Middle frontal gyrus (tissue), 1 donor: ENCODE results near the gene ANAPC16.
"Not testable (repeated sequence)": the region's sequence is repeated elsewhere in the genome, so short reads cannot be mapped to it uniquely, and the experiment has no call there.

Source experiments
- DNase-seq: peaks from one replicate; pipeline ENCODE4 v3.0.0-alpha.2; 2015; ENCODE audit warnings: low spot score; ENCODE audit errors: extremely low spot score

ANAPC16 gene

DNA sequence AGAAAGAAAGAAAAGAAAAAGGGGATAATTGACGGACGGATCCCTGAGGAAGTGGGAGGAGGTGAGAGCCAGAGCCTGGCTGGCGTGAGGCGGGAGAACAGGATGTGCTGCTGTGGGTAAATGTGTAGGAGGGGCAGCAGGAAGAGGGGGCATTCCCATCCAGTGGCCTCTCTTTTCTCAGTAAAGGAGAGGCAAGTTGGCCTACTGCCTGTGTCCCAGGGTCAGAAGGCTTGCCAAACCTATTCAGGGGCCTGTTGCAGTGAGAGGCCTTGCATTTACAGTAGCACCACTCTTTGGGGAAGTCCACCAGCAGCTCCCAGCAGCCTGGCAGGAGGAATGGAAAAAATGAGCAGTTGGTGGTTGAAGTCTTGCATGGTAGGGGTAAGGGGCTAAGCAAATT is 26.9 kb downstream of the ANAPC16 start:
- DNase-seq: no peak

DNA sequence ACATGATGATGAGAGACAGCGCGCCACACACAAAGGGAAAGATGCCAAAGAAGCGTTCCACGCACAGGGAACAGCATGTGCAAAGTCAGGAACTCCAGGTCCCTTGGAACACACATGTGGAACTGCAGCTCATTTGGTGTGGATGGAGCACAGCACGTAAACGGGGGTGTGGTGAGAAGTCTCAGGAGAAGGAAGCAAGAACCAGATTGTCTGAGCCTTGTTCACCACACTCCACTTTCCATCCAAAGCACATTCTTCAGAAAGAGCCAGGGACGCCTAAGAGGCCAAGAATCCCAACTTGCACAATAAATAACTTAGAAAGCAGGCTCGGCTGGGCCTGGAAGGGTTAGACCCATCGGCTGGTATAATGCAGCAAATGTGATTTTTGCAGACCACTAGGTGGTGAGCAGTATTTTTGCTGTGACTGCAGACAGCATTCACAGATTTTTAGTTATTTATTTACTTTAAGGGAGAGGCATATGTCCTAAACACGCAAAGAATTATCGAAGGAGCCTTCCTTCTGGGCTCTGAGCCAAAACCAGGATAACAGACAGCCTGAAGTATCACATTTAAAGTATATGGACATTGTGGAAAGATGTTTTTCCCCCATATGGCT is 28.1 kb downstream of the ANAPC16 start:
- DNase-seq: no peak

DNA sequence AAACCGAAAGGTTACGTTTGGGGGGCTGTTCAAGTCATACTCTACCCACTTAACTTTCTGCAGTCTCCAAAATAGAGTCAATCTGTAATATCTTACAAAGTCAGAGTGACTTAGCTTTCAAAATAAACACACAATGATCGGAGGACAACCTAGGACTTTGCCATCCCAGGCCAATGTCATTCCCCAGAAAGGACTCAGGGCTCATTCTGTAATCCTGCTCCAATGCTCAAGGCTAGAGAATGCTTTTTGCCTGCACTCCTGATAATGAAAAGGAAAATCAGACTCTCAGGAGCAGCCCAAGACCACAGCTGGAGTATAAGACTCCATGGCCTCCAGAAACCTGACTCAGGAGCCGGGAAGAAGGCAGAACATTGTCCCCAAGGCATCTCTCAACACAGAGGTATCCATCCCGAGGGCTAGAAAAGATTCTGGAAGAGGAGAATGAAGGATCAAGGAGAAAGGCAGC is 28.8 kb downstream of the ANAPC16 start:
- no peak for DNase-seq

DNA sequence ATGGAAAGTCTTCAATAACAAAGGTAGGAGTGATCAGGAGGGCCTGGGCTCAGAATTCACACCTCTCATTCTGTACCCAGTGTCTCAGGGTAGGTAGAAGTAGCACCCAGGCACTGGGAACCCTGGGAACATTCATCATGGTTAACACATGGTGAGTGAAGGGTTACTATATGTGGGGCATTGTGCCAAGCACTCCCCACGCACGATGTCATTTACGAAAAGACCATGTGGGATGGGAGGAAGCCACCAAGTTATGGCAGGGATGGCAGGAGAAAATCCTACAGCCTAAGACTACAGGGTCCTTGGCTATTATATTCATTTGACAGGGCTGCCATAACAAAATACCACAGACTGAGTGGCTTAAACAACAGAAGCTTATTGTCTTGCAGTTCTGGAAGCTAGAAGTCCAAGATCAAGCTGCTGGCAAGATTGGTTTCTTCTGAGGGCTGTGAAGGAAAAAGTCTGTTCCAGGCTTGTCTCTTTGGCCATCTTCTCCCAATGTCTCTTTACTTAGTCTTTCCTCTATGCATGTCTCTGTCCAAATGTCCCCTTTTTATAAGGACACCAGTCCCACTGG is 30.2 kb downstream of the ANAPC16 start:
- DNase-seq: no peak

DNA sequence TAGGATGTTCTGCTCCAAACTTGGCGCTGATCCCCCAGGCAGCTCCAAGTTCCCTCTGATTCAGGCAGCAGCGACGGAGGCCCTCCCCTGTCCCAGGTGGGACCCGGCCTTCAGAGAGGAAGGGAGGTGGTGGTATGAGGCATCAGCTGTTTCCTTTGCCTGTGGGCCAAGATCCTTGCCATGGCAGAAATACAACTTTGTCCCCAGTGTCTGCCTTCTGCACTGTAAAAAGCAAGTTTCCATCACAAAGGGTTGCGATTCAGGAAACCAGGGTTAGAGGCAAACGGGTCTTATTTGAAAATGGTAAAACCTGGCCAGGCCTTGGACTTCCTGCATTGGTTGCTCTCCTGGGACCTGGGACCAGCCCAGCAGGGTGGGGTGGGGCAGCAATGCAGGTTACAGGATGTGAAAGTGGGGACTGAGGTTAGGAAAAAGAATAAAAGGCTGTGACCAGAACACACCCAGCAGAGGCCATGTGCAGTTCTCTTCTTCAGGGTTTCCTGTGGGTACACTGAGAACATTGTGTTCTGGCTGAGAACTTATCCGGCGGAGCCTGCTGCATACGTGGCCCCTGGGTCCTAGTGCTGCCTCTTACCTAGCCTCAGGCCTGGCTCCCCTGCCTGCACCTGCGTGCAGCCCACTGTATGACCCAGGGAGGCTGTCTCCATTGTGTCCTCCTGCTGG is 32.8 kb downstream of the ANAPC16 start:
- DNase-seq: no peak

DNA sequence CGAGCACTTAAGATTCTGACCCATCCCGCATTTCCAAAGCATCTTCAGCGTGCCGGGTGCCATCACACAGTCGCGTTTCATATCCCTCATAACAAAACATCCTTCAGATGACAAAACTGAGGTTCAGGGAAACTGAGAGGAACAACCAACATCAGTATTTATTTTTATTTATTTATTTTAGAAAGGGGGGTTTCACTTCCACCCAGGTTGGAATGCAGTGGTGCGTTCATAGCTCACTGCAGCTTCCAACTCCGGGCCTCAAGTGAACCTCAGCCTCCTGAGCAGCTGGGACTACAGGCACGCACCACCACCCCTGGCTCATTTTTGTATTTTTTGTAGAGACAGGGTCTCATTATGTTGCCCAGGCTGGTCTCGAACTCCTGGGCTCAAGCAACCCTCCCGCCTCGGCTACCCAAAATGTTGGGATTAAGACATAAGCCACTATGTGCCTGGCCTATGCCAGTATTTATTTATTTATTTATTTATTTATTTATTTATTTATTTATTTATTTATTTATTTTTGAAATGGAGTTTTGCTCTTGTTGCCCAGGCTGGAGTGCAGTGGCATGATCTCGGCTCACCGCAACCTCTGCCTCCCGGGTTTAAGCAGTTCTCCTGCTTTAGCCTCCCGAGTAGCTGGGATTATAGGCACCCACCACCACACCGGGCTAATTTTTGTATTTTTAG is 33.5 kb downstream of the ANAPC16 start:
- DNase-seq: not testable (repeated sequence)

DNA sequence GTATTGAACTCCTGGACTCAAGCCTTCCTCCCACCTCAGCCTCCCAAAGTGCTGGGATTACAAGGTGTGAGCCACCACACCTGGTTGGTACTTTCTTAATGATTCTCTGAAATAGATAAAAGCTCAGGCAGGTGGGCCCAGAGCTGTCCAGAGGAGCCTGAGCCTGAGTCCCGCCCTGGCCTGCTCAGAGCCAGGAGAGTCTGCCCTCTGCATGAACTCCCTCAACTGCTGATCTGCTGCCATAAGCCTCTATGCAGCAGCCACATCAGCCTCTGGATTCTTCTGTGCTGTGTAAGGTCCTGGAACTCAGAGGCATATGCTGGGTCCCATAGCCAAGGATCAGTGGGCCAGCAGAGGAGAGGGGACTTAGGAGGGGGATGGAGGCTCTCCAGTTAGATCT is 34.9 kb downstream of the ANAPC16 start:
- no peak for DNase-seq

DNA sequence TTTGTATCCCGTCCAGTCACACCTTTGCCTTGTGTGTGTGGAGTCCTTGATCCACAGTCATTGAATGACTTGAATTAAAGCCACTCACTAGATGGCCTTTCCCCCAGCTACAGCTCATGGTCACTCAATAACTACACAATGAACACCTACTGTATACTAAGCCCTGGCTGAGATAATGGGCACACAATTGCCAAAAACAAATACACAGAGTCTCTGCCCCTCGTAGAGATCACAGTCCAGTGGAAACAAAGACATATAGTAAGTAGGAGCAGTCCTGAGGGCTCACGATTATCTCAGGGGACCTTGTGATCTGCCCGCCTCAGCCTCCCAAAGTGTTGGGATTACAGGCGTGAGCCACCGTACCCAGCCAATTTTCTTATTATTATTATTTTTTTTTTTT is 35.8 kb downstream of the ANAPC16 start:
- DNase-seq: no peak

DNA sequence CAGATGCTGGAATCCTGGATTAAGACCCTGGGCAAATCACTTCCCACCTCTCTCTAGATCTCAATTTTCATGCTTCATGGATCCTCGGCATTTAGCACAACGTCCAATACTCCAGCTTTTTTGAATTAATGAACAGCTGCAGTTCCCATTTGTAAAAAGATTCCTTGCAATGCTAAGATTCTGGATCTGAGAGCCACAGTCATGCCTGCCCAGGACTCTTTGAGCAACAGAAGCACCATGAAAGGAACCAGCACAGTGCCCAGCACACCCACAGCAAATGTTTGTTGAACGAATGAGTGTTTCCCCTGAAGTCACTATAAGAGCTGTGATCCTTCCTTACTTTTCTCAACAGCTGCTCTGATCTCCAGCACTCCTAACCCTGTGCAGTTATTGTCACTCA is 37.2 kb downstream of the ANAPC16 start:
- no peak for DNase-seq

DNA sequence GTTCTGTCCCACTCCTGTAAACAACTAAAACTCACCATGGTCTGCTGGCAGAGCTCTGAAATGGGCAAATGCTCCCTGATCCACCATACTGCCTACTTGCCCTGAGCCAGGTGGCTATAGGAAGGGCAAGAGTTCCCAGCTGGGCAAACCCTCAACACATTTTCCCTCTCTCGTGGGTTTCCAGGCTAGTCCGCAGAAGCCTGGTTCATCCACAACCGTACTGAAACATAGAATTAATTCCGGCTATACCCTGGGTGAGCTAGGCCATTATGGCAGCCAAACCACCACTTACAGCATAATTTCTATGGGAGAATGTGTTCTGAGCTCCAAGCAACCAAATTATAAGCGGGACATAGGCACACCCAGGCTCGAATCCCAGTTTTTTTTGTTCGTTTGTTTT is 37.8 kb downstream of the ANAPC16 start:
- no peak for DNase-seq

DNA sequence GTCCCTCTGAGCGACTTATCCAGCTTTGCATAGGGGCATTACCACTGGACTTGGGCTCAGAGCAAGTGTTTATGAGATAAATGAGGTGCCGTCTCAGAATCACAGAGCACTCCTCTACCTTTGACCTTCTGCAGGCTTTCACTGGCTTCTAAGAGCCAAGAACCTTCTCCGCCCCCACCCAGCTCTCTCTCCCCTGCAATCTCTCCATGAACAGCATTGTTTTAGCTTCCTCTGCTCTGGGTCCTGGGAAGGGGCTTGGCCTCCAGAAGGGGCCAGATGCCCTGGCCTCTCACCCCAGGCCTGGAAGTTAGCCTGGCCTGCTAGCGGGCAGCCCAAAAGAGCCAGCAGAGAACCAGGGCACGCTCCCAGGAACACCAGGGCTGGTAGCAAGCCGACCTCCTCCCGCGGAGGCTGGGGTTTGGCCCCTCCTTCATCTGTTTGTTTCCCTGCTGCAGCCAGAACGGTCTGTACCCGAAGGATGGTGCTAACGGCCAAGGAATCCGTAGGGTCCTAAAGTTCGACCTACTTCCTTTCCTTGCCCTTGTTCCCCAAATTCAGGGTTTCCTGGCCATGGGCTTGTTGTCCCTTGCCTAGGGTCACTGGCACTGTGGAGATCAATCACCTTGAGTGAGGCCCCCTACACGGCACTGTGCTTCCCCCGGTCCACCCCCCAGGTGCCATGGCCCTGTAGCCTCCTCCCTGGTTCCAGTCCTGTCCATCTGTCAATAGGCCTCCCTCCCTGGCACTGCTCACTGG is 39.2 kb downstream of the ANAPC16 start:
- DNase-seq: peak; percentile 84

DNA sequence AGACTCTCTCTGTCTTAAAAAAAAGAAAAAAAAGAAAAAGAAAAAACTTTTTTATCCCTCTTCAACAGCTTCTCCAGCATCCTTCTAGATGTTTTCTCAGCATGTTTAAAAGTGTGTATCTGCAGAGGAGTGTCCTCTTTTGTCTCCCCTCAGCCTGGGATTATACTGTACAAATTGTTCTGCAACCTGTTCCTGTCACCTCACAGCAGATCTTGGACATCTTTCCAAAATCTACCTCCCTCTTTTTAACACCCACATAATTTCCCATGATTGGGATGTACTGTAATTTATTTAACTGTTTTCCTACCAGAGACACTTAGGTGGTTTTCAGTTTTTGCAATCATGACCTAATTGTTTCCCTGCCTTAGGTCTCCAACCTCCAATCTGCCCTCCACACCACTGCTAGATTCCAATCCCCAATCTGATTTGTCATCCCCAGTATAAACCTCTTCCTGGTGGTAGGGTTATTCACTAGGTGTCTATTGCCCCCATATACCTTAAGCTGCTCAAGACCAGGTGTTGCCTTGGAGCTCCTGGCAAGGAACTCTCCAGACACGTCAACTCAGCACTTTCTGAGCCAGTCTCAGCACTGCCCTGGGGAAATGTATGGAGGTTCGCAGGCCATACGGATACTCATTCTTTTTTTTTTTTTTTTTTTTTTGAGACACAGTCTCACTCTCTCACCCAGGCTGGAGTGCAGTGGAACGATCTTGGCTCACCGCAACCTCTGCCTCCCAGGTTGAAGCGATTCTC is 40.3 kb downstream of the ANAPC16 start:
- DNase-seq: no peak

DNA sequence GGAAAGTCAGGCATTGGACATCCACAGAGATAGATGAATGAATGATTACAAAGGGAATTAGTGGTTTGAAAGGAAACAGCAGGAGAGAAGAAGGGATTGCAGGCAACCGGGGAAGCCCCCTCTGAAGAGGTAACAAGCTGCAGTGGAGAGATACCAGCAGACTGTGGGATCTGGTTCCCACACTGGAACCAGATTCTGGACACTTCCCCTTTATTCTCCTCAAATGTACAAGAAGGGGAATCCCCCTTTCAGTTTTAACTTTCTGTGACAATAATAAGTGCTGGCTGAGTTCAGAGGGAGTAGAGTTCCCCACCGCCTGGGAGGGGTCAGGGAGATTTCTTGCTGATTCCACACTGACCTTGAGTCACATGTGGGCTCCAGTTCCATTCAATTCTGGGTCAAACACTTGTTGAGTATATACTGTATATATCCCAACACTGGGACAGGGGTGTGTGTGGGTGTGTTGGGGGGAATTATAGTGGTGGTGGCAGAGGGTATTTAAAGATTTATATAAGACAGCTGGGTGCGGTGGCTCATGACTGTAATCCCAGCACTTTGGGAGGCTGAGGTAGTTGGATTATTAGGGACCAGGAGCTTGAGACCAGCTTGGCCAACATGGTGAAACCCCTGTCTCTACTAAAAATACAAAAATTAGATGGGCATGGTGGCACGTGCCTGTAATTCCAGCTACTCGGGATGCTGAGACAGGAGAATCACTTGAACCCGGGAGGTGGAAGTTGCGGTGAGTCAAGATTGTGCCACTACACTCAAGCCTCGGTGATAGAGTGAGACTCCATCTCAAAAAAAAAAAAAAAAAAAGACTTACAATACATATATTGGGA is 41.5 kb downstream of the ANAPC16 start:
- no peak for DNase-seq

DNA sequence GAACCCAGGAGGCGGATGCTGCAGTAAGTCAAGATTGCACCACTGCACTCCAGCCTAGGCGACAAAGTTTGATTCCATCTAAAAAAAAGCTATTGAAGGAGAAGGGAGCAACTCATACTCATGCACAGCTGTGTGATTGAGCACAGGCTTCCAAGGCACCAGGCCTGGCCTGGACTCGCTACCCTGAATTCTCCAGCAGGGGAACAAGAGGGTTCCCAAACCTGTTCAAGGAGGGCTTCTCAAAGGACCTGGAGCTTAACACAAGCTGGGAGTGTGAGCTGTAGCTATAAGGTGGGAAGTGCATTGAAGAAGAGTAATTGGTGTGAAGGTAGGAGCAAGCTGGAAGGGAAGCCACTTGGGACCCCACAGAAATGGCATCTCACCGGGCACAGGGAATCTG is 42.8 kb downstream of the ANAPC16 start:
- no peak for DNase-seq

DNA sequence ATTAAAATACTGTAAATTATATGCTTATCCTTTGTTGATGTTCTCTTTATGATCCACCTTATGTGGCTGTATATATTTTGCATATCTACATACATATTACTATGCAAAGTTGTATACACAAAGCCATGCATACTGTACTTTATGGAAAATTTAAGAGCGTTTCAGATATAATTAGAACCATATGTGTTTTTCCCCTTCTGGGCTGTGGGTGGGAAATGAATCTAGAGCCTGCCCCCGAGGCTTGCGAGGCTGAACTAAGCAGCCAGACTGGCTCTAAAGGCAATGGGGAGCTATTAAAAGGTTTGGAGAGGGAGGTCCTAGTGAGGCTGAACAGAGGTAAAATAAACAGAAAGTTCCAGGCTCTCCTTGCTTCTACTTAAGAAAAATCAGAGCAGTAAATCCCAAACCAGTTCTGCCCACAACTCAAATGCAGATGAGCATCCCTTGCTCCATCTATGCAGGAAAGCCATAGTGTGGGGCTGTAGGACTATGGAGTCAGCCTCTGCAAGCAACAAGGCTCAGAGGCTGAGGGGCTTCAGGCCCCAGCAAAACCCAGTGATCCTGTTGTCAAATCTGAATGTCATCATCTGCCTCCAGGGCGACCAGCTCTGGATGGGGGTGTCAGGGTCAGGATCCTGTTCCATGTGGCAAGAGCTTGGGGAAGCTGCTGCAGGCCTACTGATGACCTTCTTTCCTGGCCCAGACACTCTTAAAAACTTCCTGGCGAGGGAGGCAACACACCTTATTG is 43.9 kb downstream of the ANAPC16 start:
- DNase-seq: no peak

DNA sequence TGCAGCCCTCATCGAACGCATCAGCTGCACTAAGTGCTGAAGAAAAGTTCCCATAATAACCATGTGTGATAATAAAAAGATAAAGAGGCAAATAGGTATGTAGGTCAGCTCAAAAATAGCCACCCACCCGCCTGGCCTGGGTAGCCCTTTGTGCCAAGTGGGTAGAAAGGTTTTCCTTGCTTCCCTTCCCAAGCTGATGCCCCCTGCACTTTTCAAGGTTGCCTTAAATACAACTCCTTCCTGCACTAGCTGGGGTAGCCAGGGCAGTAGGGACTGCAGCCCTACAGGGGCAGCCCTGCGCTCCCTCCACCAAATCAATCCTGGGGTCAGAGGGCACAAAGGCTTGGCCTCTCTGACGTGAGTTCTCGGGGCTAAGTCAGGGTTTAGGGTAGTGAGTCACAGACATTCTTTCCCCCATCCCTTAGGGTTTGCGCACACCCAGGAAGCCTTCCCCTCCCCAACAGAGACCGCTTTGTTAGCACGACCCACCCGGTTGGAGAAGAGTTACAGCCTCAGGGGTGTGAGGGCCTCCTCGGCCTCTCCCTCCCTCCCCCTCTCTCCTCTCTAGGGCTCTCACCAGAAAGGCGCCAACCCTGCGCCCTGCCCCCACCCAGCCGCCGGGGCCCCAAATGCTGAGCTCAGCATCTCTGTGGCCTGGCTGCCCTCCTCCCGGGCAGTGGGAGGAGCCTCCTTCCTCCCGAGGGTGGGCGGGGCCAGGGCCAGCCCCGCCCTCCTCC is 44.6 kb downstream of the ANAPC16 start:
- DNase-seq: no peak

DNA sequence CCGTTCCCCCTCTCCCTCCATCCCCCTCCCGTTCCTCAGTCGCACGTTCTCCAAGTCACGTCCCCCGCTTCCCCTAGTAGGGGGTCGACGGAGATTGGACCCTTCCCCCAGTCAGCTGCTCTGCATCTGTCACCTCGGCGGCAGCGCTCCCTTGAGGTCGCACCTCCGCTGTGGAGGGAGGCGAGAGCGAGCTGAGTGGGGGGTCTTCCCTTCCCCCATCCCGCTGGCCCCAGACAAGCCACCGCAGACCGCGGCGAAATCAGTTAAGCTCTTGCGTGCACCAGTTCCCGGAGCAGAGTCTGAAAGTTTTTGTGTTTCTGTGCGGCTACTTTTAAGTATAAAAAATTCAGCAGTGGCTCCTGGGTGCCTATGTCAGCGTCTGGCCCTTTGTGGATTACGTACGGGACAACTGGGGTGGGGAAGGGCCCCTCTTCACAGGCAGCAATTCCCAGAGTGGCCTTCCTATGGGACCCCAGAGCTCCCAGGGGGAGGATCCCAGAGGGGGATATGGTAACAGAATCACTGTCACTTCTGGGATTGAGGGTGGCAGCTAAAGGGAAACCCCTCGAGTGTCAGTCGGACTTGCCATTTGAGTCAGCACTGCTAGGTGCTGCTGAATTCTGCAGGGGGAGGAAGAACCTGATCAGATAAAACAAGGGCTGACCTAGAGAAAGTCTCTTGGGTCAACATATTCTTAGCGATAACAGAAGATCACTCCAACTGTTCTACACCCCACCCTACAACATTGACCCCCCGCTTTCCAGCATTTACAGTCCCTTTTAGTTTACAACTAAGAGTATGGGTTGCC is 45.4 kb downstream of the ANAPC16 start:
- DNase-seq: no peak
